GM13976 (cell line): ENCODE data around the gene RASGRF2.
"Not testable (repeated sequence)": the region's sequence is repeated elsewhere in the genome, so short reads cannot be mapped to it uniquely, and the experiment has no call there.

Source experiments
- DNase-seq: peaks from one replicate; pipeline ENCODE4 v3.0.0; 2012; ENCODE audit warnings: low spot score
- in situ Hi-C: fragments of 300-500 bp; cut with MboI; formaldehyde crosslinking; loops from one replicate; pipeline ENCODE4 v1.12.0; 2022; ENCODE audit warnings: low sequenced_read_pairs, mixed read lengths, inconsistent platforms; ENCODE audit not compliant: unreplicated experiment
- TF ChIP-seq, protein P1 (sequence below): IDR thresholded peaks from 2 replicates; pipeline ENCODE4 v1.5.1; 2012; ENCODE audit warnings: borderline replicate concordance, mild to moderate bottlenecking; ENCODE audit not compliant: insufficient read depth; ENCODE audit errors: extremely low read depth, missing control alignments, control extremely low read depth

RASGRF2 gene

DNA sequence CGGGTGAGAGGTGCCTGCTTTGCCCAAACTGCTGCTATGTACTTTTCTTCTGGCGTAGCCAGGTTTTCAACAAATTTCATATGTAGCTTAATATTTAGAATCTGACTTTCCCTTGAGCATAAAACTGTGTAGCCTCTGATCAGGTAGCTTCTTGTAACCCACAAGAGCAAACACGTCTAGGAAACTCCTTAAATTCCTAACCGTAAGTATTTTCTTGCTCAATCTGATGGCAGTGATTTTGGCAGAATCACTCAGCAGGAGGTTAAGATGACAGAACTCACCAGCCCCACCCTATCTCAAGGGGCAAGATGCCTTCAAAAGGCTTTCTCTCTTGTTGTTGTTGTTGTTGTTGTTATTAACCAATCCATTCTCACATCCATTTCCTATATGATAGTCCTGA lies 293.7 kb downstream of the RASGRF2 start:
- TF ChIP-seq, protein P1, sequence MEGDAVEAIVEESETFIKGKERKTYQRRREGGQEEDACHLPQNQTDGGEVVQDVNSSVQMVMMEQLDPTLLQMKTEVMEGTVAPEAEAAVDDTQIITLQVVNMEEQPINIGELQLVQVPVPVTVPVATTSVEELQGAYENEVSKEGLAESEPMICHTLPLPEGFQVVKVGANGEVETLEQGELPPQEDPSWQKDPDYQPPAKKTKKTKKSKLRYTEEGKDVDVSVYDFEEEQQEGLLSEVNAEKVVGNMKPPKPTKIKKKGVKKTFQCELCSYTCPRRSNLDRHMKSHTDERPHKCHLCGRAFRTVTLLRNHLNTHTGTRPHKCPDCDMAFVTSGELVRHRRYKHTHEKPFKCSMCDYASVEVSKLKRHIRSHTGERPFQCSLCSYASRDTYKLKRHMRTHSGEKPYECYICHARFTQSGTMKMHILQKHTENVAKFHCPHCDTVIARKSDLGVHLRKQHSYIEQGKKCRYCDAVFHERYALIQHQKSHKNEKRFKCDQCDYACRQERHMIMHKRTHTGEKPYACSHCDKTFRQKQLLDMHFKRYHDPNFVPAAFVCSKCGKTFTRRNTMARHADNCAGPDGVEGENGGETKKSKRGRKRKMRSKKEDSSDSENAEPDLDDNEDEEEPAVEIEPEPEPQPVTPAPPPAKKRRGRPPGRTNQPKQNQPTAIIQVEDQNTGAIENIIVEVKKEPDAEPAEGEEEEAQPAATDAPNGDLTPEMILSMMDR = no peak
- no peak for DNase-seq
- in situ Hi-C loops = no loop called here

DNA sequence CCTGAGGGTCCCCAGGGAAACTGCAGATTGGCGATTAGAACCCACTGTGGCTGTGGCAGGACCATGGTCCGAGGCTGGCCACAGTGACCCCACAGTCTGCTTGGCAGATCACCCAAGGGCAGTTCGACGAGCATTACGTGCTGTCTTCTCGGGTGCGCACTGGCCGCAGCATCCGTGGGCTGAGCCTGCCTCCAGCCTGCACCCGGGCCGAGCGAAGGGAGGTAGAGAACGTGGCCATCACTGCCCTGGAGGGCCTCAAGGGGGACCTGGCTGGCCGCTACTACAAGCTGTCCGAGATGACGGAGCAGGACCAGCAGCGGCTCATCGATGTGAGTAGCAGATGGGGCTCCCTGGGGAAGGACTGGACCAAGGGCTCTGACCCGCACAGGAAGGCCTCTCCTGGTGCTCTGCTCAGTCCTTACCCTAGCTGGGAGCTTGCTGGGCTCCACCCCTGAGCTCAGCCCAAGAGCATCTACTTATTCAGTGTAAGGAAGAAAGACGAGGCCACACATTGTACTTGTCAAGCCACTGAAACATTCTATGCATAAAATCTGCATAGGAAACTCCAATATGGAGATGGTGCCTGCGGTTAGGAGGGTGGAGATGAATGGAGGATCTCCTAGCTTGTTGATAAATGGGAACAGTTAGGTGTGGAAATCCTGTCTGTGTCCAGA lies 294.9 kb downstream of the RASGRF2 start:
- no peak for DNase-seq
- TF ChIP-seq, protein P1 = no peak
- in situ Hi-C loops = no loop called here

DNA sequence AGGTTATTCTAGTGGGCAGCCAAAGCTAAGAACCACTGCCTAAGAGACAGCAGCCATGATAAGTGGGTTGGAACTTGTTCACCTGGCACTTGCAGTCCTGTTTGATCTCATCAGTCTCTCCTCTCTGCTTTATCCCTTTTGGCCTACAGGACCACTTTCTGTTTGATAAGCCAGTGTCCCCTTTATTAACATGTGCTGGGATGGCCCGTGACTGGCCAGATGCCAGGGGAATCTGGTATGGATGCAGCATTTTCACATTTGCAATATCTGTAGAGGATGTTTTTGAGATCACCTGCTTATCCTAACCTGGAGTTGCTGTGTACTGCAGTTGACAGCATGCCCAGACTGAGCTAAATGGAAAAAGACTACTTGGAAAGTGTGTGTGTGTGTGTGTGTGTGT lies 296.6 kb downstream of the RASGRF2 start:
- in situ Hi-C loops = no loop called here
- no peak for DNase-seq
- TF ChIP-seq, protein P1 = no peak

DNA sequence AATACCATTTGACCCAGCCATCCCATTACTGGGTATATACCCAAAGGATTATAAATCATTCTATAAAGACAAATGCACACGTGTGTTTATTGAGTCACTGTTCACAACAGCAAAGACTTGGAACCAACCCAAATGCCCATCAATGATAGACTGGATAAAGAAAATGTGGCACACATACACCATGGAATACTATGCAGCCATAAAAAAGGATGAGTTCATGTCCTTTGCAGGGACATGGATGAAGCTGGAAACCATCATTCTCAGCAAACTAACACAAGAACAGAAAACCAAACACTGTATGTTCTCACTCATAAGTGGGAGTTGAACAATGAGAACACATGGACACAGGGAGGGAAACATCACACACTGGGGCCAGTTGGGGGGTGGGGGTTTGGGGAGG lies 302.6 kb downstream of the RASGRF2 start:
- in situ Hi-C loops = not testable (repeated sequence)

DNA sequence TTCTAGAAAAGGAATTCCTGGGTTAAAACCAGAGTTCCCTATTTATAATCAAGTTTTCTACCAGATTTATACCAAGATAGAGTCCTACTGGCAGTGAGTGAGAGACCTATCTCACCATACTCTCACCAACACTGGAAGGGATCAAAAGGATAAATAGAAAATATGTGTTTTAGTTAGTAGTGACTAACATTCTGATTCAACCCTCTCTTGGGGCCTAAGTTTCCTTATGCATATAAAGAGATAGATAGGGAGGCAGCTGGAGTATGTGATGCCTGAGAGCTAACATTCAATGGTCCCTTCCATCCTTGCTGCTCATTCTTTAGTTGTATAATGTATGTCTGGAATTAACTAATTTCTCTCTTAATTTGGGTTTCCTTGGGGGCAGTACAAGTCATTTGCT lies 304.9 kb downstream of the RASGRF2 start:
- no peak for DNase-seq
- in situ Hi-C loops = no loop called here
- TF ChIP-seq, protein P1 = no peak

More for the DNA sequence above, 302.6 kb downstream of the RASGRF2 start:
- not testable (repeated sequence) for DNase-seq

DNA sequence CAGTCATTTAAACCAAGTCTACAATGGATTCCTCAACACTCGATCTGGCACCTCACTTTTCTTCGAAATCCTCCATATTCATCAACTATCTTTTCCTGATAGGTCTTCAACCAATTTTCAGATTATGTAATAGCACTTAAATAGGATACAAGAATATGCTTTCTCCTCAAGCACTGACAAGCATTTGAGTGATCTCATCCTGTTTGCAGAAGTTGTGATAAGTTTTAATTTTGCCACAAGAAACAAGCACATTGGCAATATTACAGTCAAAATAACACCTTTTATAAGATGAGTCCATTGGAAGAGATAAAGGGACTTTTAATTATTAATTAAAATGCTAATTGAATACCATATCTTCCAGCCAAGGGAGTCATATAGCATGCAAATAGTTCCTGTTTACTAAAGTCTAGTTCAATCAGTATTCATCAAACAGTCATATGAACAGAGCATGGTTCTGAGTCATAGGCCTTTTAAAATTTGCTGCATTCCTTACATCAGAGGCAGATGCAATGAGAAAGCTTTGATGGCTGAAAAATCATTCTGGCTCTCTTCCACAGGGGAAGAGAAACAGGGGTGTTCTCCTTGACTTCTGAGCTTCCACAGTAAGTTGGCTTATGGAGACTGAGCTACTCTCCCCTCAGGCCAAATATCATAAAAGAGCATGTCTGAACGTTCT lies 308.5 kb downstream of the RASGRF2 start:
- in situ Hi-C loops = no loop called here
- DNase-seq = no peak
- TF ChIP-seq, protein P1 = no peak

DNA sequence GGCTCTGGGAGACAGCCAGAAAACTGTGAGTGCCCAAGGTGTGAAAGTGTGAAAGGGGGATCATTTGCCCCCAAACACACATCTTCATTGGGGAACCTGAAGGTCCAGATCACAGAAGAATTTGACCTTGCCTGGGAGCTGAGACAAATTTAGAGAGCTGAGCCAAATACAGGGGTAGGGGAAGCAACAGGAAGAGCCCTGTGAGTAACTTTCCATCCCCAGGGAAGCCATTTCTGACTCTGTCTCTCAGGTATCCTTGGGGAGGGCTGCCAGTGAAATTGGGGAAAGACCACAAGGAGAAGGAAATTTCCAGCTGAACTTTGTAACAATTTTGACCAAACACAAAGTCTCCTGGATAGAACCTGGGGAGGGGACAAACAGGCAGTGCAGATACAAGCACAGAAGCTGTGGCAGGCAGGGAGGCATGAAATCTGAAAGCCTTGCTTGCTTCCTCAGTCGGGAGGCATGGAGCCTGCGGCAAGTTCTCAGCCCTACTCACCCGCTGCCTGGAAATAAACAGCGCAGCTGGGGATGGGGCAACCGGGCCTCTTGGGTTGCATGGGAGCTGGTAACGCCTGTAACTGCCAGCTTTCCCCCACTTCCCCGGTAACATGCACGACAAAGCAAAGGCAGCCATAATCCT lies 309.7 kb downstream of the RASGRF2 start:
- in situ Hi-C loops = no loop called here
- TF ChIP-seq, protein P1 = no peak
- DNase-seq = no peak

DNA sequence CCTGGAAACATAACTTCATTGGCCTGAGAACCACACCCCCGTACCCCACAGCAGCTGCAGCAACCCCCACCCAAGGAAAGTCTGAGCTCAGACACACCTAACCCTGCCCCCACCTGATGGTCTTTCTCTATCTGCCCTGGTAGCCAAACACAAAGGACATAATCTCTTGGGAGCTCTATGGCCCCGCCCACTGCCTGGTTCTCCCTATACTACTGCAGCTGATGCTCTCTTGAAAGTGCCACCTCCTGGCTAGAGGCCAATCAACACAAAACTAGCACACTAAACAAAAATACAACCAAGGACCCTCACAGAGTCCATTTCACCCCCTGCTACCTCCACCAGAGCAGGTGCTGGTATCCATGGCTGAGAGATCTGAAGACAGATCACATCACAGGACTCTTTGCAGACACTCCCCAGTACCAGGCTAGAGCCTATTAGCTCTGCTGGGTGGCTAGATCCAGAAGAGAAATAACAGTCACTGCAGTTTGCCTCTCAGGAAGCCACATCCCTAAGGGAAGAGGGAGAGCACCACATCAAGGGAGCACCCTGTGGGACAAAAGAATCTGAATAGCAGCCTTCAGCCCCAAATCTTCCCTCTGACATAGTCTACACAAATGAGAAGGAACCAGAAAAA lies 310.3 kb downstream of the RASGRF2 start:
- in situ Hi-C loops, DNase-seq: not testable (repeated sequence)
